GM13977 (cell line): Measurements from ENCODE around the gene NID1.
A peak's percentile ranks its signal among the peaks of the same experiment; 100 is the strongest.

Experiments used
- DNase-seq: peaks from one replicate; pipeline ENCODE4 v3.0.0; 2012; ENCODE audit warnings: low spot score
- CTCF ChIP-seq: IDR thresholded peaks from 2 replicates; pipeline ENCODE4 v1.5.1; 2012; ENCODE audit warnings: mild to moderate bottlenecking, control low read depth; ENCODE audit not compliant: insufficient read depth; ENCODE audit errors: extremely low read depth, missing control alignments
- in situ Hi-C: fragments of 300-500 bp; cut with MboI; formaldehyde crosslinking; loops from one replicate; pipeline ENCODE4 v1.12.0; 2022; ENCODE audit warnings: low sequenced_read_pairs, low pct_unique_long_range_greater_than_20kb, mixed read lengths, inconsistent platforms; ENCODE audit not compliant: unreplicated experiment

Gene NID1

GRCh38 chr1:236060286-236060685 lies 4.6 kb downstream of the NID1 start:
- no peak for DNase-seq
- TF ChIP-seq CTCF, result no peak
- in situ Hi-C loops, result no loop called here

- no peak for TF ChIP-seq CTCF
- in situ Hi-C loops, result no loop called here
- no peak for DNase-seq
These were observed 5.9 kb downstream of the NID1 start for GRCh38 chr1:236059011-236059410.

GRCh38 chr1:236058141-236058934 lies 6.6 kb downstream of the NID1 start:
- TF ChIP-seq CTCF, result no peak

GRCh38 chr1:236057546-236057945 lies 7.3 kb downstream of the NID1 start:
- in situ Hi-C loops, result no loop called here
- DNase-seq, result no peak
- no peak for TF ChIP-seq CTCF

More at GRCh38 chr1:236058141-236058934, 6.6 kb downstream of the NID1 start:
- peak; percentile 65 for DNase-seq
- in situ Hi-C loops, result no loop called here

GRCh38 chr1:236052232-236052993 lies 12.5 kb downstream of the NID1 start:
- no peak for DNase-seq
- in situ Hi-C loops, result no loop called here

More at GRCh38 chr1:236052232-236052993, 12.5 kb downstream of the NID1 start:
- TF ChIP-seq CTCF, result no peak
